ENCODE results near the gene TOM1L2. TPM values are rescaled to one million over a fixed set of nuclear protein-coding genes. Genes with fewer than 3 reads are reported as not detected.
"Not testable (repeated sequence)": the region's sequence is repeated elsewhere in the genome, so short reads cannot be mapped to it uniquely, and the experiment has no call there.

TOM1L2 gene
- total and polyA plus RNA-seq, 2 donors from 2014 or later, result 28.2 to 59.4 TPM

DNA sequence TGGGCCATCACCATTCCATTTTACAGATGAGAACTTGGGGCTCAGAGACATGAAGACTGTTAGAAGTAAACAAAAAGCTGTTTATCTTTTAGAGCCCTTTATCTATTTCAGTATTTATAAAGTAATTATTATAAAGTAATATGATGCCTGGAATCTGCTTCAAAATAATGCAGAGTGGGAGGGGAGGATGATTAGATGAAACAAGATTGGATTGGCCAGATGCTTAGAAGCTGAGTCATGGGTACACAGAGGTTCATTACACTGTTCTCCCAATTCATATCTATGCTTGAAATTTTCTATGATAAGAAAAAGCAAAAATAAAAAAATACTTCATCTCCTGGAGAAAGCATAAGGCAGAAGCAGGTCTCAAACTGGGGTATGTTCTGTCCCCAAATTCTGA is 29.4 kb downstream of the TOM1L2 start:
- H3K36me3 ChIP-seq (ENCODE audit: control insufficient read depth in 2 of 3, insufficient read depth in 3 of 3, low read length in 3 of 3), result no peaks in the 10 kb centered on the region
- TF ChIP-seq, protein P1, sequence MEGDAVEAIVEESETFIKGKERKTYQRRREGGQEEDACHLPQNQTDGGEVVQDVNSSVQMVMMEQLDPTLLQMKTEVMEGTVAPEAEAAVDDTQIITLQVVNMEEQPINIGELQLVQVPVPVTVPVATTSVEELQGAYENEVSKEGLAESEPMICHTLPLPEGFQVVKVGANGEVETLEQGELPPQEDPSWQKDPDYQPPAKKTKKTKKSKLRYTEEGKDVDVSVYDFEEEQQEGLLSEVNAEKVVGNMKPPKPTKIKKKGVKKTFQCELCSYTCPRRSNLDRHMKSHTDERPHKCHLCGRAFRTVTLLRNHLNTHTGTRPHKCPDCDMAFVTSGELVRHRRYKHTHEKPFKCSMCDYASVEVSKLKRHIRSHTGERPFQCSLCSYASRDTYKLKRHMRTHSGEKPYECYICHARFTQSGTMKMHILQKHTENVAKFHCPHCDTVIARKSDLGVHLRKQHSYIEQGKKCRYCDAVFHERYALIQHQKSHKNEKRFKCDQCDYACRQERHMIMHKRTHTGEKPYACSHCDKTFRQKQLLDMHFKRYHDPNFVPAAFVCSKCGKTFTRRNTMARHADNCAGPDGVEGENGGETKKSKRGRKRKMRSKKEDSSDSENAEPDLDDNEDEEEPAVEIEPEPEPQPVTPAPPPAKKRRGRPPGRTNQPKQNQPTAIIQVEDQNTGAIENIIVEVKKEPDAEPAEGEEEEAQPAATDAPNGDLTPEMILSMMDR (IDR thresholded peaks at IDR 0.05; ENCODE audit: borderline replicate concordance, extremely low read depth, insufficient read depth), result no peak
- peaks cover 0 to 57% (median 32%) of the 10 kb centered on the region in 3 donors for H3K4me1 ChIP-seq (ENCODE audit: control insufficient read depth in 2 of 3, insufficient read depth in 2 of 3, low read depth in 1 of 3, low read length in 3 of 3)
- no peak overlapping the region for H3K4me3 ChIP-seq (ENCODE audit: low read length in 3 of 3)
- intact Hi-C loops (cut with DNase I), result no loop called here
- FAIRE-seq (no peak), DNase-seq (no peak)
- no peaks in the 10 kb centered on the region for H3K9me3 ChIP-seq (ENCODE audit: control insufficient read depth in 2 of 3, insufficient read depth in 1 of 3, low read length in 3 of 3)
- no peaks in the 10 kb centered on the region for H3K27me3 ChIP-seq (ENCODE audit: control insufficient read depth, insufficient read depth, low read length)
- H3K27ac ChIP-seq (ENCODE audit: low read depth in 2 of 2, low read length in 2 of 2), result peak overlapping the region in 1 of 2 donors; percentile 39
- H3K9ac ChIP-seq (ENCODE audit: low read length in 3 of 3), result peak overlapping the region in 1 of 3 donors; percentile 9

DNA sequence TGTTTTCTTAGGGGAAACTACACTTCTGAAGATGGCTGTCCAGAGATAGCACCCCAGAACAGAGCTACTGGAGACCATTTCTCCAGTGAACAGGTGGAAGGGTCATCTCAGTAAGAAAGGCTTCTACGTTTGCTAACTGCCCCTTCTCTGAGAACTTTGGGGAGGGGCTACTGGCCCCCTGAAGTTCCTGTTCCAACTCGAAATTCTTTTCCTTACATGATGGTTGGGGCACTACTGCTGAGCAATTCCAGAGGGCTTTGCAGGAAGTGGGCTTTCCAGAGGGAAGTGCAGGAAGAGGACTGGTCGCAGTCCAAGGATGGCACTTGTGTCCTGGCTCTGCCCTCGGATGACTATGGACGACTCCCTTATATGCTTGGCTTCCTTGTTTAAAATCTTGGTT is 31.2 kb downstream of the TOM1L2 start:
- FAIRE-seq, result no peak
- H3K9ac ChIP-seq (ENCODE audit: low read length in 3 of 3), result peak overlapping the region in 1 of 3 donors; percentile 42
- no peaks in the 10 kb centered on the region for H3K9me3 ChIP-seq (ENCODE audit: control insufficient read depth in 2 of 3, insufficient read depth in 1 of 3, low read length in 3 of 3)
- no peak overlapping the region for H3K4me3 ChIP-seq (ENCODE audit: low read length in 3 of 3)
- H3K36me3 ChIP-seq (ENCODE audit: control insufficient read depth in 2 of 3, insufficient read depth in 3 of 3, low read length in 3 of 3), result no peaks in the 10 kb centered on the region
- peak overlapping the region; percentile 77 to 85 for H3K27ac ChIP-seq (ENCODE audit: low read depth in 2 of 2, low read length in 2 of 2)
- peak in 1 of 5 donors; percentile 22 for DNase-seq
- no peaks in the 10 kb centered on the region for H3K27me3 ChIP-seq (ENCODE audit: control insufficient read depth, insufficient read depth, low read length)
- H3K4me1 ChIP-seq (ENCODE audit: control insufficient read depth in 2 of 3, insufficient read depth in 2 of 3, low read depth in 1 of 3, low read length in 3 of 3), result peaks cover 0 to 70% (median 43%) of the 10 kb centered on the region in 3 donors
- intact Hi-C loops (cut with DNase I), result no loop called here
- TF ChIP-seq, protein P1 (IDR thresholded peaks at IDR 0.05; ENCODE audit: borderline replicate concordance, extremely low read depth, insufficient read depth), result no peak

DNA sequence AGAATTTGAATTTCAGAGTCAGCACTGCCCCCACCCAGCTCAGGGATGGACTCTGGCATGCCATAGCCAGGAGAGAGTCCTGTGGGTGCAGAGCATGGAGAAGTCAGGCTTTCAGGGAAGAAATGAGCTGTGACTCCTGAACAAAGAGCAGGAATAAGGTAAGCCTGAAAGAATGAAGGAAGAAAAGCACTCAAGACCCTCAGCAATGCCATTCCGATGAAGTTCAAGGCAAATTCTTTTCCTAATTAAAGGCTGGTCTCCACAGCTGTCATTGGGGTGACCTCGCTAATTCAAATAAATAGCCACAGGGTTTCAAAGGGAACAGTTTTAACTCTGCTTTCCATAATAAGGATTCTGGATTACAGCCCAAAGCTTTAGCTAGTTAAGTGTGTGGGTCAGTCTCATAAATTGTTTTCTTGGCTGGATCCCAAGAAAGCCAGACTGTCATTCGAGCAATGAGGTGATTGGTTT is 31.7 kb downstream of the TOM1L2 start:
- peak overlapping the region in 2 of 3 donors; percentile 26 to 42 for H3K9ac ChIP-seq (ENCODE audit: low read length in 3 of 3)
- no peaks in the 10 kb centered on the region for H3K9me3 ChIP-seq (ENCODE audit: control insufficient read depth in 2 of 3, insufficient read depth in 1 of 3, low read length in 3 of 3)
- peaks cover 0 to 73% (median 48%) of the 10 kb centered on the region in 3 donors for H3K4me1 ChIP-seq (ENCODE audit: control insufficient read depth in 2 of 3, insufficient read depth in 2 of 3, low read depth in 1 of 3, low read length in 3 of 3)
- H3K27ac ChIP-seq (ENCODE audit: low read depth in 2 of 2, low read length in 2 of 2), result peak overlapping the region; percentile 77 to 85
- peak; percentile 25 for FAIRE-seq
- peak in 3 of 5 donors; percentile 33 to 88 (median 83) for DNase-seq
- intact Hi-C loops (cut with DNase I), result no loop called here
- no peaks in the 10 kb centered on the region for H3K27me3 ChIP-seq (ENCODE audit: control insufficient read depth, insufficient read depth, low read length)
- no peak overlapping the region for H3K4me3 ChIP-seq (ENCODE audit: low read length in 3 of 3)
- no peaks in the 10 kb centered on the region for H3K36me3 ChIP-seq (ENCODE audit: control insufficient read depth in 2 of 3, insufficient read depth in 3 of 3, low read length in 3 of 3)
- TF ChIP-seq, protein P1 (IDR thresholded peaks at IDR 0.05; ENCODE audit: borderline replicate concordance, extremely low read depth, insufficient read depth), result no peak

DNA sequence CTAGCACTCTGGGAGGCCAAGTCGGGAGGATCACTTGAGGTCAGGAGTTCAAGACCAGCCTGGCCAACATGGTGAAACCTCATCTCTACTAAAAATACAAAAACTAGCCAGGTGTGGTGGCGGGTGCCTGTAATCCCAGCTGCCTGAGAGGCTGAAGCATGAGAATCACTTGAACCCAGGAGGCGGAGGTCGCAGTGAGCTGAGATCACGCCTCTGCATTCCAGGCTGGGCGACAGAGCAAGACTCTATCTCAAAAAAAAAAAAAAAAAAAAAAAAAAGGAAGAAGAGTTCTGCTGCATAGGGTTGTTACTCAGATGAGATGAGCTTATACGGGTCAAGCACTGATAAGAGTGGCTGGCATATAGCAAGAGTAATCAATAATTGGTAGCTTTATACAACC is 32.3 kb downstream of the TOM1L2 start:
- H3K27me3 ChIP-seq (ENCODE audit: control insufficient read depth, insufficient read depth, low read length); H3K9ac ChIP-seq (ENCODE audit: low read length in 3 of 3); H3K36me3 ChIP-seq (ENCODE audit: control insufficient read depth in 2 of 3, insufficient read depth in 3 of 3, low read length in 3 of 3); intact Hi-C loops (cut with DNase I); H3K4me3 ChIP-seq (ENCODE audit: low read length in 3 of 3); FAIRE-seq; H3K9me3 ChIP-seq (ENCODE audit: control insufficient read depth in 2 of 3, insufficient read depth in 1 of 3, low read length in 3 of 3); DNase-seq: not testable (repeated sequence)
- Histone ChIP-seq H3K27ac (ENCODE audit: low read depth in 2 of 2, low read length in 2 of 2) (peak overlapping the region; percentile 44 to 85), H3K4me1 (ENCODE audit: control insufficient read depth in 2 of 3, insufficient read depth in 2 of 3, low read depth in 1 of 3, low read length in 3 of 3) (peaks cover 0 to 78% (median 52%) of the 10 kb centered on the region in 3 donors)

Data from kidney (tissue), 14 donors.